Sciatic nerve (tissue), 2 donors: Measurements from ENCODE around the gene NUDT3. TPM values are rescaled to one million over a fixed set of nuclear protein-coding genes. Genes with fewer than 3 reads are reported as not detected.
"Not testable (repeated sequence)": the region's sequence is repeated elsewhere in the genome, so short reads cannot be mapped to it uniquely, and the experiment has no call there.

Experiments
- ATAC-seq: fragments of 200-7000 bp; cut with Tn5 transposase; one replicate; pipeline ENCODE4 v1.9.1; 2020; ENCODE audit warnings: mild to moderate bottlenecking, moderate library complexity
- DNase-seq: peaks from one replicate; pipeline ENCODE4 v3.0.0-alpha.2; 2020; ENCODE audit warnings: low spot score
- intact Hi-C: fragments of 100-400 bp; cut with DNase I; formaldehyde crosslinking; loops from one replicate; pipeline ENCODE4 v1.14.2; 2022
- total RNA-seq: library from RNA; stranded (reverse); fragmentation: NEBNext Ultra II Directional; extraction: Animal tissue kit (Norgen Biotek cat#: 25700); gene quantifications from one replicate; pipeline ENCODE4 v1.2.1, GENCODE V29; 2021
- donor health status: DM: no; HTN: no; CAD: no.
- donor health status: DM: no; HTN: no; CAD: no.

NUDT3 gene
- 83.1 TPM for total RNA-seq

DNA sequence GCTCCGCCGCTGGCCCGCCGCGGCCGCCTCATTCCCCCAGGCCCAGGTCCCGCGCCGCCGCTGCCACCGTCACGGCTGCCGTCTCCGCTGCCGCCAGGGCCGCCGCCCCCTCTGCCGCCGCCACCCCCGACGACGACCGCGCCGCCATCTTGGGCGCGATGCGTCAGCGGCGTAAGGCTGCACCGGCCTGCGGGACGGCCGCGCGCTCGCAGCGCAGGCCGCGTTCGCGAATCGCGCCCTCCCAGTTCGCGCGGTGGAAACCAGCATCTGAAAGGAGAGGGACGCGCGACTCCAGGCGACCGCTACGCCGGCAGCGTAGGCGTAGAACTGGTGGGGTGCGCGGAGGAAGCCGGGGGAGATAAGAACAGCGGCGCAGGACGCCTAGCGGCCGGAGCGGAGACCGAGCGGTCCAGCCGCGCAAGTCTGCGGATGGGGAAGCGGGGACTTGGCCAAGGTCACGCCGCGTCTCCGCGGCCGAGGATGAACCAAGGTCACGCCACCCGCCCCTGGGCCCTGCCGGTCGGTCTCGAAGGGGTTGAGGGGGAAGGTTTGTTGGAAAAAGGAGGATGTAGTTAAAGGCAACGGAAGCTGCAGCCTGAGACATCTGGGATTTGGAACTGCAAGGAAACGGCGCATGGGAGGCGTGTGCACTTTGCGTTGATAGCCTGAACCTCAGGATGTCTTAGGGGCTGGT, at the start of gene NUDT3:
Gene NUDT3 (minus strand): TSS at position 173 of the 694 bp plus-strand sequence. CDS start 307 bp downstream, outside the sequence.
- ATAC-seq (peak; percentile 96), DNase-seq (peak; percentile 97)
- intact Hi-C loops = no loop called here

DNA sequence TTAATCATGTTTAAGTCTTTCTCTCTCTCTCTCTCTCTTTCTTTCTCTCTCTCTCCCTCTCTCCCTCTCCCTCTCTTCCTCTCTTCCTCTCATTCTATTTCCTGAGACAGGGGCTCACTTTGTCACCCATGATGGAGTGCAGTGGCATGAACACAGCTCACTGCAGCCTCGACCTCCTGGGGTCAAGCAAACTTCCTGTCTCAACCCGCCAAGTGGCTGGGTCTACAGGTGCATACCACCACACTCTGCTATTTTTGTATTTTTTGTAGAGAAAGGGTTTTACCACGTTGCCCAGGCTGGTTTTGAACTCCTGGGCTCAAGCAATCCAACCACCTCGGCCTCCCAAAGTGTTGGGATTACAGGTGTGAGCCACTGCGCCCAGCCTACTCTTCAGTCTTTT, 49.1 kb upstream of the NUDT3 start:
- DNase-seq (no peak), ATAC-seq (no peak)
- intact Hi-C loops = no loop called here

DNA sequence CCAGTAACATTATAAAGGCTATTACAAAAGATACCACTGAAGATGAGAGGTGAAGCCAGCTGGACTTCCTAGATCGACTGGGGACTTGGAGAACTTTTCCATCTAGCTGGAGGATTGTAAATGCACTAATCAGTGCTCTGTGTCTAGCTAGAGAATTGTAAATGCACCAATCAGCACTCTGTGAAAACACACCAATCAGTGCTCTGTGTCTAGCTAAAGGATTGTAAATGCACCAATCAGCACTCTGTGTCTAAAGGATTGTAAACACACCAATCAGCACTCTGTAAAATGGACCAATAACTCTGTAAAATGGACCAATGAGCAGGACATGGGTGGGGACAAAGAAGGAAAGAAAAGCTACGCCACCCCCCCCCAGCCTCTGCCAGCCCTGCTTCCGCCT, 47.0 kb upstream of the NUDT3 start:
- DNase-seq (no peak), ATAC-seq (no peak)
- intact Hi-C loops = no loop called here

DNA sequence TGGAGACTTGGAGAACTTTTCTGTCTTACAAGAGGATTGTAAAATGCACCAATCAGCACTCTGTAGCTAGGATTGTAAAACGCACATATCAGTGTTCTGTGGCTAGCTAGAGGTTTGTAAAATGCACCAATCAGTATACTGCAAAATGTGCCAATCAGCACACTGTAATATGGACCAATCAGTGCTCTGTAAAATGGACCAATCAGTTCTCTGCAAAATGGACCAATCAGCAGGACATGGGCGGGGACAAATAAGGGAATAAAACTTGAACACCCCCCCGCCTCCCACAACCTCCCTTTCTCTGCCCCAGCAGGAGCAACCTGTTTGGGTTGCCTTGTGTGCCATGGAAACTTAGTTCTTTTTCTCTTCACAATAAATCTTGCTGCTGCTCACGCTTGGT, 46.2 kb upstream of the NUDT3 start:
- DNase-seq (no peak), ATAC-seq (no peak)
- intact Hi-C loops = no loop called here

DNA sequence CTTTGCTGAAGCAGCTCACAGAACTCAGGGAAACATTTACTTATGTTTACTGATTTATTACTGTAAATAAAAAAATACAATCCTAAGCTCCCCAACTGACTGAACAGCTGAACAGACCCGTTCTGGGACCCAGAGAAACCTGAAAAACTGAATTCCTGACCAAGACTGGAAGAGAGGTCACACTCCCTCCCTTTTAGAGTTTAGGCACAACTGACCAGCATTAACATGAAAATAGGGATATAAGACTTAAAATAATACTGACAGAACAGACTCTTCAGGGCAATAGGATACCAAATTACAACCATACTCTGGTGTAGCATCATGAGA, 45.1 kb upstream of the NUDT3 start:
- intact Hi-C loops = no loop called here
- ATAC-seq (no peak), DNase-seq (no peak)

DNA sequence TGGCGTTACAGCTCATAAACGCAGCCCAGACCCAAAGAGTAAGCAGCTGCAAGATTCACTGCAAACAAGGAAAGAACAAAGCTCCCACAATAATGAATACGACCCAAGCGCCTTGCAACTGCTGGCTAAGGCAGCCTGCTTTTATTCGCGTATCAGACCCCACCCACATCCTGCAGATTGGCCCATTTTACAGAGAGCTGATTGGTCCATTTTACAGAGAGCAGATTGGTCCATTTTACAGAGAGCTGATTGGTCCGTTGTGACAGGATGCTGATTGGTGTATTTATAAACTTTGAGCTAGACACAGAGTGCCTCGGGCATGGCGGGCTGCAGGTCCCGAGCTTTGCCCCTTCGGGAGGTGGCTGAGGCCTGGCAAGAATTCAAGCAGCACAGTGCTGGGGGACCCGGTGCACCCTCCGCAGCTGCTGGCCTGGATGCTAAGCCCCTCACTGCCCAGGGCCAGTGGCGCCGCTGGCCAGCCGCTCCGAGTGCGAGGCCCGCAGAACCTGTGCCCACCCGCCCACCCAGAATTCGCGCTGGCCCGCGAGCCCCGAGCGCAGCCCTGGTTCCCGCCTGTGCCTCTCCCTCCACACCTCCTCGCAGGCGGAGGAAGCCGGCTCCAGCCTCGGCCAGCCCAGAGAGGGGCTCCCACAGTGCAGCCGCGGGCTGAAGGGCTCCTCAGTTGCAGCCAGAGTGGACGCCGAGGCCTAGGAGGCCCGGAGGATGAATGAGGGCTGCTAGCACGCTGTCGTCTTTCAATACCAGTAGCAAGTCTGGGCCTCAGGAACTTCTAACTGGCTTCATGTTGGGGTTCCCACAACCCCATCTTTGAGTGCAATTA, 44.6 kb upstream of the NUDT3 start:
- DNase-seq (no peak), ATAC-seq (no peak)
- intact Hi-C loops = no loop called here

DNA sequence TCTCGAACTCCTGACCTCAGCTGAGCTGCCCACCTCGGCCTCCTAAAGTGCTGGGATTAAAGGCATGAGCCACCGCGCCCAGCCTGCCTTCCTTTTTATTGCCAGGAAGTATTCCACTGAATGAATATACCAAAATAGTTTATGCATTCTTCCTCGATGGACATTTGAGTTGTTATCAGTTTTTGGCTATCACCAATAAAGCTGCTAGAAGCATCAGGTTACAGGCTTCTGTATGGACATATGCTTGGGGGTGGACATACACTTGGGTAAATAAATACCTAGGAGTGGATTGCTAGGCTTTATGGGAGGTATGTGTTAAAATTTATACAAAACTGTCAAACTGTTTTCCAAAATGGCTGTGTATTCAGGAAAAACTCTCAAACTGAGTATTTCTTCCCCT, 43.4 kb upstream of the NUDT3 start:
- intact Hi-C loops = no loop called here
- no peak for DNase-seq
- no peak for ATAC-seq

DNA sequence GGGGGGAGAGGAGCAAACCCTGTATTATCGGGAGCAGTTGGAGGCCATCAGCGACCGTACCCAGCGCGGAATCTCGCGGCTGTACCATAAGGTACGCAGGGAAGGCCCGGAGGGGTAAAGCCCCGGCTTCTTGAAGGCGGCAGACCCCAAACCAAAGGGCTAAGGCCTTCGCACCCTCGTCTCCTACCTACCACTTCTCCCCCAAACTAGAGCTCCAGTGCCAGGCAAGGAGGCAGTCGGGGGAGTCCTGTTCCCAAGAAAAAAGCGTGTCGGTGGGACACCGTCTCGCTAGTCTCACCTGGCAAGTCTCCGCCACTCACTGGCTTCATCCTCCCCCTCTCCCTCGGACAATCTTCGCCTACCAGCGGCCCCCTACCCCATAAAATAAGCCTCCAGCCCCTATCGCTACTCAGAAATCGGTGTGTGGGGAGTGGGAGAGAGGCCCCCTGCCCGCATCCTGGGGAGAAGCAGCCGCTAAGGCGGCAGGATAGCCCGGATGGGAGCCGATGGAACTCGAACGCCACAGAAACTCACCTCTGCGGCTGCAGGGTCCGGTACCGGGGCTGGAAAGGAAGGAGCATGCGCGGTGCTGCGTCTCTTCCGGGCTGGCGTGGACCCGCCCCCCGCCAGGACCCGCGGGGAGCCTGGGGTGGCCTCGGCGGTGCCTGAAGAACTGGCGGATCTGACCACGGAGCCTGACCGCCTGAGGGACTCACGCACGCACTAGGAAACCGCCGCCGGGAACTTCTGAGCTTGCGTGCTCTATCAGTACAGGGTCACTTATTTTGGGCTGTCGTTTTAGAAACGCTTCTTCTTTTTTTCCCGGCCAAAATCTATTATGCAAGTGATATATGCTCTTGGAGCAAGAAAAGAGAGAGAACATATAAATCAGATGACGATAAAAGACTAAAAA, 33.3 kb upstream of the NUDT3 start, which contains the start of gene RPS10:
Gene RPS10 (minus strand): TSS at position 572 of the 913 bp plus-strand sequence. CDS start 848 bp downstream, outside the sequence.
- intact Hi-C loops = no loop called here
- ATAC-seq (peak; percentile 100), DNase-seq (peak; percentile 95)

DNA sequence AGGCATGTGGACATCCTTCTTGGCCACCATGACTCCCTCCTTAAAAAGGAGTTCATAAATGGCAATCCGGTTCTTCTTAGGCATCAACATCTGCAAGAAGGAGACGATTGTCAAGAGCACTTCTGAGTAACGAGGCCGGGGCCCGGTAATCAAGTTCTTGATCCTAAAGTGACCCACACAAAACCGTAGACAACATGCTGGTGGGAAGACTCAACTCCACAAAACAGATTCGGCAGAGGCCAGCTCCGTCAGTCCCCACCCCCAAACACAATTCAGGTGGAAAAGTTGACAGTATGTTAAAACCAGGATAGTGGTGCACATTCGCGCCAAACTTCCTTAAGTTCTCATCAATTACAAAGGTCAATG, 32.6 kb upstream of the NUDT3 start:
- intact Hi-C loops = no loop called here
- ATAC-seq (no peak), DNase-seq (no peak)

DNA sequence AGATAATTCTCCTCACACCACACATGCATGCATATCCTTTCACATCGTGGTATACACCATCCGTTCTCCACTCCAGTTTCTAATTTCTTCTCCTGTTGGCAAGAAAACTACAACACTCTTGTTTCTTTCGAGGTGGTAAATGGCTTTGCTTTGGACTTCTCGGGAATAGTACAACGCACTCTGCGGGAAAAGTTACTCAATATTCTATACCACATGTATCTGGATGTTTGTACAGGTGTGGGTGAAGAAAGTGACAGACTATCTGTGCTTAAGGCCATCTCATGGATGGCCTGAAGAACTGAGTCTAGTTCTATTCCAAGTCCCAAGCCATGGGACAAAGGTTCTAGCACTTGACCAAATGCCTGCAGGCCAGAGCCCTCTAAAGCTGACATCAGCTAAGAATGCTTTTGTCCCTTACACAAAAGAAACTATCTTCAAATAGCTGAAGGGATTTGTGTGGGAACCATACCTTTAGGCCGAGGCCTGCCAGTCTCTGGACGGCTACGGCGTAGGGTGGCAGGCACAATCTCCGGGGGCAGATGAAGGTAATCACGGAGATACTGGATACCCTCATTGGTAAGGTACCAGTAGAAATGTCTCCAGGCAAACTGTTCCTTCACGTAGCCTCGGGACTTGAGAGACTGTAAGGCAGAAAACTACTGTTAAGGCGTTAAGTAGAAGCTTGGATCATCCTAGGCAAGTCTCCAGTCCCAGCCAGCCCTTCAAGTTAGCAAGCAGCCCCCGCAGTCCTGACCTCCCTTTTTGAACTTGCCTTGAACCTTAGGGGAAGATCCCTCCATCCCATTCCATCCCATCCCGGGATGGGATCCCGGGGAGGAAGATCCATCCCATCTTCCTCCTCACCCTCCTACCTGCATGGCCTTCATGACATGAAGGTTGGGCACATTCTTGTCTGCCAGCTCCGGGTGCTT, 32.0 kb upstream of the NUDT3 start:
- DNase-seq (no peak), ATAC-seq (no peak)
- intact Hi-C loops = no loop called here

DNA sequence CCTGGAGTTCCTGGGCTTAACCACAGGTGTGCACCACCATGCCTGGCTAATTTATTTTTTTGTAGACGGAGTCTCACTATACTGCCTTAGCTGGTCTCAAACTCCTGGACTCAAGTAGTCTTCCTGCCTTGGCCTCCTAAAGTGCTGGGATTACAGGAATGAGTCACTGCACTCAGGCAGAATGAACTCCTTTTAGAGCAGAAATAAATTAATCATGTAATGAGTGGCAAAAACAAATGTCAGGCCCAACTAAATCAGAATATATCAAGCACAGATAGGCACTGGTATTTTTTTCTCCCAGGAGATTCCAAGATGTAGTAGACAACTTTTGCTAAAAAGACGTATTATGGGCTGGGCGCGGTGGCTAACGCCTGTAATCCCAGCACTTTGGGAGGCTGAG, 30.8 kb upstream of the NUDT3 start:
- ATAC-seq (no peak), DNase-seq (no peak)
- intact Hi-C loops = no loop called here

DNA sequence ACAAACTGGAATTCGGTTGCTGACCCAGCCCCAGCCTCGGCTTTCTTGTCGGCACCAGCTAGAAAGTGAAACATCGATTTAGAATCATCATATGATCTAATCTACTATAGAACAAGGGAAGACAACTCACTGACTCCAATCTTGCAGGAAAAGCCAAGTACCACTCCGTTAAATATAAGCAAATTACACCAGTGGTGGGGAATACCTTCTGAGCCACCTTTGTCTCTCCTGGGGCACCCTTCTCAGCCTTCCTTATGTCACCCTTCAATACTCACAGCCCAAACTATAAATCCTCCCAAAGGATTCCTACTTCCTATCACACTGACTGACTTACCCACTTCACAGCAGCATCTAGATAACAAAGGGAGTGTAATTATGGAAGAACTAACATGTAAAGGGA, 25.9 kb upstream of the NUDT3 start:
- intact Hi-C loops = no loop called here
- ATAC-seq (no peak), DNase-seq (no peak)

DNA sequence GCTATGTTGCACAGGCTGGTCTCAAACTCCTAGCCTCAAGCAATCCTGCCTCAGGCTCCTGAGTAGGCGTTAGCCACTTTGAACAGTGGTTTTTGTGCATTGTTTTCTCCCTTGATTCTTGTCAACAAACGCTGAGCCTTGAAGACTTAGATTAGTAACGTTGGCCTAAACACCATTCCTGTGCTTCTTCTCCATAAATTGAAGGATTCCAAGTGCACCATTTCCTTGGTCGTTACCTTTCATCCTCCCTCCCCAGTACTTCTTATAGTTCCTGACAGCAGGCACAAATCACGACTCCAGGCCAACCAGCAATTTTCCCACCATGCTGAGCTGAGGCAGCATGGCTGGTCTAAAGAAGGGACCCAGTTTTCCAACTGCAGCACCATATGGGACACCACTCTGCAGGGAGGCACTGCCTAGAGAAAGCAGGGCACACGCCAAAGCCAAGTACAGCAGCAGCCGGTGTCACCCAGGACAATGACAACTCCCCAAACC, 24.5 kb upstream of the NUDT3 start:
- intact Hi-C loops = no loop called here
- ATAC-seq (no peak), DNase-seq (no peak)

DNA sequence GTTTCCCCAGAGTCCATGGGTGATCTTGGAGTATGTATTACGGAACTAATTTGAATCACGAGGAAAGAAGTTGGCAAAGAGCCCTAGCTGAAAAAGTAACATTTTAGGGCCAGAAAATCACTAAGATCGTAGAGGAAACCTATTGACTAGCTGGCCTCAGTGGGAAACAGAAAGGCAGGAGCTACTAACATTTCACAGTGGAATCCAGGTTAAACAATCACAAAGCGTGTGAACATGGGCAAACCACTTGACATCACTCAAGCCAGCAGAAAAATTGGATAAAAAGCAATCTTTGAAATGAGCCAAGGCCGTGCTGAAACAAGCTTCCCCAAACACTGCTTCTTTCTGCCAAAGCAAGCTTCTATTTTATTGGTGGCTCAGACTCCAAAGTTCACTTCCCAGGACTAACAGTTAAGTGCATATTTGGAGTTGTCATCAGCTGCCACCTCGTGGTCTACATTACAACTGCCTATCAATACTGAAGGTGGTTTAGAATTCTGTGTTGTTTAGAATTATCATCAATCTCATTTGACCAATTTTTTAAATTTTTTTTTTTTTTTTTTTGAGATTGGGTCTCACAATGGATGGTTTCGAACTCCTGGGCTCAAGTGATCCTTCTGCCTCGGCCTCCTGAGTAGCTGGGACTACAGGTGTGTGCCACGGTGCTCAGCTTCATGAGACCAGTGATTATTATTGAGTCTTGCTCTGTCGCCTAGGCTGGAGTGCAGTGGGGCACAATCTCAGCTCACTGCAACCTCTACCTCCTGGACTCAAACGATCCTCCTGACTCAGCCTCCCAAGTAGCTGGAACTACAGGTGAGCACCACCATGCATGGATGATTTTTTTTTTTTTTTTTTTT, 22.8 kb upstream of the NUDT3 start:
- intact Hi-C loops = loop anchor here (2.0 kb wide), 1 partner anchor 166 kb away; the partner anchor contains the start of gene SMIM29
- ATAC-seq (peak; percentile 95), DNase-seq (peak; percentile 72)

DNA sequence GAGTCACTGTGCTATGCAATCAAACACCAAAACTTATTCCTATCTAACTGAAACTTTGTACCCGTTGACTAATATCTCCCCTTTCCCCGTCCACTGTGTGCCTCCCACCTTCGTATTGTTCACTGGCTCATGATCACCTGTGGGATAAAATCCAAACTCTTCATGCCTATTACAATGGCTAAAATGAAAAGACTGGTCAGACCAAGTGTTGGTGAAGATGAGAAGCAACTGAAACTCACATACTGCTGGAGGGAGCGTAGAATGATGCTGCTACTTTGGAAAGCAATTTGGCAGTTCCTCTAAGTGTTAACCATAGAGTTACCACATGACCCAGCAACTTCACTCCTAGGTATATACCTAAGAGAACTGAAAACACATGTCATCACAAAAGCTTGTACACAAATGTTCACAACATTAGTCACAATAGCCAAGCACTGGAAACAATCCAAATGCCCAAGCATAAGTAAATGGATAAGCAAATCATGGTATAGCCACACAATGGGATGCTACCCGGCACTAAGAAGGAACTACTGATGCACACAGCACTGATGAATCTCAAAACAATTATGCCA, 20.3 kb upstream of the NUDT3 start:
- intact Hi-C loops = no loop called here
- no peak for ATAC-seq
- no peak for DNase-seq

DNA sequence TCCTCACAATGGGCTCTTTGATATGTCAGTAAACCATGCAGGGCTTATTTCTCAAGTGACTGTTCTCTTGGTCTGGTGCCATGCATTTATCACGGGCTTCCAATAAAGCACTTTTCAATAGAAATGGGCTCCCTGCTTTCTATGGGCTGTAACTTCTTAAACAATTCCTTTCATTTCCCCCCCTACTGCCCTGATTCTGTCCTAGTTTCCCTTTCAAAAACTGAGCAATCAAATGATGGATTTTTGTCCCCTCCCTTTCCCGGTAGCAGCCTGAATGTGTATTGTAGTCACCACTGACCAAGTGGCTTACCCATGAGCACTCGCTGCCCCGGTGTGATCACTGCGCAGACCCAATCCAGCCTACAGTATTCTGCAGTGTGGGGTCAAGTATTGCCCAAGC, 19.5 kb upstream of the NUDT3 start:
- intact Hi-C loops = no loop called here
- DNase-seq = no peak

DNA sequence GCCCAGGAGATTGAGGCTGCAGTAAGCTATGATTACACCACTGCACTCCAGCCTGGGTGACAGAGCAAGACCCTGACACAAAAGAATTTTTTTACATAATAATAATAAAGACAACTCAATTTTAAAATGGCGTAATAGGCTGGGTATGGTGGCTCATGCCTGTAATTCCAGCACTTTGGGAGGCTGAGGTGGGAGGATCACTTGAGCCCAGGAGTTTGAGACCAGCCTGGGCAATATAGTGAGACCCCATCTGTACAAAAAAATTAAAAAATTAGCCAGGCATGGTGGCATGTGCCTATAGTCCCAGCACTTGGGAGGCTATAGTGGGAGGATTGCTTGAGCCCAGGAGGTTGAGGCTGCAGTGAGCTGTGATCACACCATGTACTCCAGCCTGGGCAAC, 15.4 kb upstream of the NUDT3 start:
- DNase-seq, intact Hi-C loops, ATAC-seq: not testable (repeated sequence)

More for the DNA sequence above, 19.5 kb upstream of the NUDT3 start:
- ATAC-seq = peak; percentile 56
